Right hindlimb (tissue), 1 donor: Measurements from ENCODE around the gene SYT17.

ENCODE experiments used
- DNase-seq: peaks from one replicate; pipeline ENCODE4 v3.0.0-alpha.2; 2018

Gene SYT17

GRCh38 chr16:19223235-19224170 lies 55.5 kb downstream of the SYT17 start:
- DNase-seq, result no peak

- no peak for DNase-seq
Observed at GRCh38 chr16:19225651-19226050, 57.6 kb downstream of the SYT17 start.

GRCh38 chr16:19227643-19228042 lies 59.6 kb downstream of the SYT17 start:
- DNase-seq, result peak; percentile 27

GRCh38 chr16:19228052-19228451 lies 60.0 kb downstream of the SYT17 start:
- DNase-seq, result no peak

GRCh38 chr16:19228575-19228974 lies 60.5 kb downstream of the SYT17 start:
- DNase-seq, result no peak

GRCh38 chr16:19230575-19230974 lies 62.5 kb downstream of the SYT17 start:
- no peak for DNase-seq

GRCh38 chr16:19231881-19232280 lies 63.8 kb downstream of the SYT17 start:
- no peak for DNase-seq

- no peak for DNase-seq
Observed at GRCh38 chr16:19232988-19233387, 64.9 kb downstream of the SYT17 start.

GRCh38 chr16:19235478-19235877 lies 67.4 kb downstream of the SYT17 start:
- no peak for DNase-seq

- DNase-seq, result no peak
Observed at GRCh38 chr16:19235886-19236285, 67.8 kb downstream of the SYT17 start.

GRCh38 chr16:19236561-19237209 lies 68.6 kb downstream of the SYT17 start:
- no peak for DNase-seq

GRCh38 chr16:19238406-19238805 lies 70.4 kb downstream of the SYT17 start:
- DNase-seq, result no peak

- DNase-seq, result no peak
Observed at GRCh38 chr16:19239511-19240155, 71.6 kb downstream of the SYT17 start.

- no peak for DNase-seq
Observed at GRCh38 chr16:19240494-19240893, 72.5 kb downstream of the SYT17 start.

GRCh38 chr16:19241512-19241911 lies 73.5 kb downstream of the SYT17 start:
- no peak for DNase-seq

GRCh38 chr16:19242186-19242585 lies 74.1 kb downstream of the SYT17 start:
- DNase-seq, result no peak

- DNase-seq, result no peak
Observed at GRCh38 chr16:19242987-19243575, 75.0 kb downstream of the SYT17 start.

- no peak for DNase-seq
Observed at GRCh38 chr16:19245326-19245925, 77.4 kb downstream of the SYT17 start.

GRCh38 chr16:19252904-19253303 lies 84.9 kb downstream of the SYT17 start:
- no peak for DNase-seq

GRCh38 chr16:19254611-19255010 lies 86.6 kb downstream of the SYT17 start:
- no peak for DNase-seq

- DNase-seq, result no peak
Observed at GRCh38 chr16:19264123-19264673, 96.2 kb downstream of the SYT17 start.

GRCh38 chr16:19265380-19265930 lies 97.4 kb downstream of the SYT17 start:
- no peak for DNase-seq
